ENCODE measurements around the gene TTPAL. TPM values are rescaled to one million over a fixed set of nuclear protein-coding genes. Genes with fewer than 3 reads are reported as not detected.

Gene TTPAL
- polyA plus RNA-seq, 1 of the 3 experiments (the other 2 are of a cell fraction): 5.7 TPM

GRCh38 chr20:44428174-44429016 lies 47.3 kb upstream of the TTPAL start:
- H3K9ac ChIP-seq: no peak overlapping the region
- no peak overlapping the region for H3K4me3 ChIP-seq (ENCODE audit: low read depth in 2 of 2, low read length in 1 of 2)
- H3K4me2 ChIP-seq: no peak overlapping the region
- no peaks in the 10 kb centered on the region for H3F3A ChIP-seq (replicated peaks; ENCODE audit: insufficient read depth)
- no peak for TF ChIP-seq FOXJ3 (CRISPR knock-in tag; IDR thresholded peaks at IDR 0.05)
- TF ChIP-seq RXRA (IDR thresholded peaks at IDR 0.05; ENCODE audit: borderline replicate concordance, low read depth): no peak
- TF ChIP-seq PBX3 (IDR thresholded peaks at IDR 0.05): no peak
- no peak for TF ChIP-seq USF2 (IDR thresholded peaks at IDR 0.05; ENCODE audit: borderline replicate concordance, low read depth, low read length)
- TF ChIP-seq CHD2 (IDR thresholded peaks at IDR 0.05; ENCODE audit: low read length, partially characterized antibody): no peak
- no peak for TF ChIP-seq RFX5 (IDR thresholded peaks at IDR 0.05; ENCODE audit: low read length)
- TF ChIP-seq IRF3 (IDR thresholded peaks at IDR 0.05; ENCODE audit: low read depth, low read length): no peak
- TF ChIP-seq ELF1 (IDR thresholded peaks at IDR 0.05): no peak
- no peak for TF ChIP-seq GABPA (IDR thresholded peaks at IDR 0.05; ENCODE audit: low read depth)
- TF ChIP-seq MAX (IDR thresholded peaks at IDR 0.05; ENCODE audit: low read depth): no peak
- H3K36me3 ChIP-seq (replicated peaks in 1 of 2; ENCODE audit: control insufficient read depth in 1 of 2, insufficient read depth in 2 of 2, low read length in 1 of 2): no peaks in the 10 kb centered on the region
- no peaks in the 10 kb centered on the region for H3K9me3 ChIP-seq
- H2AFZ ChIP-seq (ENCODE audit: low read depth): no peak overlapping the region
- peaks cover 0 to 6% of the 10 kb centered on the region in 2 experiments; a peak in 1 of 4 replicates for H3K4me1 ChIP-seq (ENCODE audit: control insufficient read depth in 1 of 2, insufficient read depth in 2 of 2, low read depth in 1 of 2, low read length in 1 of 2)
- no peak overlapping the region for H3K27ac ChIP-seq (ENCODE audit: low read depth in 2 of 2, low read length in 1 of 2)
- 51% methylated on average over 4 of the region's 8 CpGs for WGBS (ENCODE audit: low lambda C conversion rate)
- no peaks in the 10 kb centered on the region for H3K9me2 ChIP-seq
- CTCF ChIA-PET: no interaction called here
- DNase-seq: no peak
- no peaks in the 10 kb centered on the region for H4K20me1 ChIP-seq (ENCODE audit: insufficient read depth)
- peaks cover 4% of the 10 kb centered on the region; the same call in 1 of the 2 replicates for H3K27me3 ChIP-seq (ENCODE audit: insufficient read depth)
- H3K79me2 ChIP-seq (ENCODE audit: insufficient read depth): no peaks in the 10 kb centered on the region
- POLR2A ChIA-PET: no interaction called here

- 47% methylated on average over 2 of the region's 2 CpGs for WGBS (ENCODE audit: low lambda C conversion rate)
- Histone ChIP-seq H3F3A (replicated peaks; ENCODE audit: insufficient read depth) (no peaks in the 10 kb centered on the region), H2AFZ (ENCODE audit: low read depth) (no peak overlapping the region), H3K9me2 (no peaks in the 10 kb centered on the region), H3K36me3 (replicated peaks in 1 of 2; ENCODE audit: control insufficient read depth in 1 of 2, insufficient read depth in 2 of 2, low read length in 1 of 2) (no peaks in the 10 kb centered on the region), H3K9ac (no peak overlapping the region), H3K79me2 (ENCODE audit: insufficient read depth) (no peaks in the 10 kb centered on the region), H3K9me3 (no peaks in the 10 kb centered on the region), H3K27me3 (ENCODE audit: insufficient read depth) (peaks cover 4% of the 10 kb centered on the region; the same call in 1 of the 2 replicates), H3K4me3 (ENCODE audit: low read depth in 2 of 2, low read length in 1 of 2) (no peak overlapping the region), H3K4me1 (ENCODE audit: control insufficient read depth in 1 of 2, insufficient read depth in 2 of 2, low read depth in 1 of 2, low read length in 1 of 2) (peaks cover 0 to 6% of the 10 kb centered on the region in 2 experiments; a peak in 1 of 4 replicates), H4K20me1 (ENCODE audit: insufficient read depth) (no peaks in the 10 kb centered on the region), H3K4me2 (no peak overlapping the region), H3K27ac (ENCODE audit: low read depth in 2 of 2, low read length in 1 of 2) (no peak overlapping the region)
- CTCF ChIA-PET: no interaction called here
- DNase-seq: no peak
- POLR2A ChIA-PET: no interaction called here
- TF ChIP-seq POLR2AphosphoS5 (IDR thresholded peaks at IDR 0.05; ENCODE audit: low read depth, low read length) (no peak), GATA2 (CRISPR knock-in tag; IDR thresholded peaks at IDR 0.05) (no peak), RFX5 (IDR thresholded peaks at IDR 0.05; ENCODE audit: low read length) (no peak), TEAD4 (IDR thresholded peaks at IDR 0.05; ENCODE audit: borderline replicate concordance, insufficient read depth) (no peak), RCOR1 (IDR thresholded peaks at IDR 0.05; ENCODE audit: low read length) (no peak), ZBTB33 (IDR thresholded peaks at IDR 0.05; ENCODE audit: borderline replicate concordance, low read depth) (no peak), NFIC (IDR thresholded peaks at IDR 0.05; ENCODE audit: borderline replicate concordance) (no peak), TCF12 (IDR thresholded peaks at IDR 0.05) (no peak), CTCF (IDR thresholded peaks at IDR 0.05) (no peak)
Observed at GRCh38 chr20:44429017-44429339, 46.7 kb upstream of the TTPAL start.
